ENCODE measurements around the gene FAM210A. TPM values are rescaled to one million over a fixed set of nuclear protein-coding genes. Genes with fewer than 3 reads are reported as not detected.
A peak's percentile ranks its signal among the peaks of the same experiment; 100 is the strongest.

The FAM210A gene
- total RNA-seq, 1 experiment from 2014 or later: 26.2 TPM

- Histone ChIP-seq H3K4me2 (ENCODE audit: low read length) (0 out of 2 replicates have a peak overlapping the region, but pooled peaks have one; percentile 13), H3K27ac (ENCODE audit: low read depth, low read length) (no peak overlapping the region), H3K79me2 (ENCODE audit: insufficient read depth, low read length) (peaks cover 100% of the 10 kb centered on the region), H3K4me3 (replicated peaks in 1 of 2; ENCODE audit: low read depth in 1 of 2, low read length in 2 of 2) (no peak overlapping the region), H2AFZ (ENCODE audit: low read depth, low read length, poor library complexity, severe bottlenecking) (no peak overlapping the region), H3K4me1 (ENCODE audit: control insufficient read depth in 1 of 2, insufficient read depth in 2 of 2, low read length in 2 of 2) (peaks cover 16 to 51% of the 10 kb centered on the region in 2 experiments), H3K9me3 (ENCODE audit: control insufficient read depth in 1 of 2, insufficient read depth in 1 of 2, low read depth in 1 of 2, low read length in 2 of 2) (peaks cover 0 to 4% of the 10 kb centered on the region in 2 experiments; a peak in 1 of 4 replicates), H3K9me2 (ENCODE audit: insufficient read depth) (no peaks in the 10 kb centered on the region), H4K20me1 (ENCODE audit: insufficient read depth) (no peaks in the 10 kb centered on the region), H3K27me3 (ENCODE audit: insufficient read depth, low read length) (no peaks in the 10 kb centered on the region), H3K9ac (ENCODE audit: low read length) (no peak overlapping the region), H3K36me3 (ENCODE audit: control insufficient read depth in 1 of 2, insufficient read depth in 2 of 2, low read length in 2 of 2) (0 out of 4 replicates have a peak, but pooled peaks cover 0 to 8% of the 10 kb centered on the region in 2 experiments)
- ChIA-PET CTCF (no interaction called here), POLR2A (no interaction called here), RAD21 (ENCODE audit: low non-redundant PET in 1 of 2, low total read pairs in 2 of 2, uncharacterized antibody in 2 of 2, unreplicated experiment in 2 of 2) (no interaction called here)
- ATAC-seq (no peak), DNase-seq (ENCODE audit: low read depth, low spot score) (no peak)
- intact Hi-C loops (cut with micrococcal nuclease): no loop called here
- no peak for TF ChIP-seq FOSL1 (IDR thresholded peaks at IDR 0.05; ENCODE audit: low read depth)
- TF ChIP-seq SIN3A (IDR thresholded peaks at IDR 0.05; ENCODE audit: low read depth): no peak
- TF ChIP-seq EGR1 (IDR thresholded peaks at IDR 0.05; ENCODE audit: low read depth): no peak
- no peak for TF ChIP-seq ELF1 (IDR thresholded peaks at IDR 0.05; ENCODE audit: borderline replicate concordance, low read depth)
- BruUV-seq (replicated peaks): no TSS peak
Measured at GRCh38 chr18:13713455-13714055, 12.8 kb downstream of the FAM210A start.

GRCh38 chr18:13712400-13713131 is 13.8 kb downstream of the FAM210A start:
- Histone ChIP-seq H3K27me3 (ENCODE audit: insufficient read depth, low read length) (no peaks in the 10 kb centered on the region), H3K27ac (ENCODE audit: low read depth, low read length) (no peak overlapping the region), H3K4me1 (ENCODE audit: control insufficient read depth in 1 of 2, insufficient read depth in 2 of 2, low read length in 2 of 2) (peaks cover 16 to 51% of the 10 kb centered on the region in 2 experiments), H3K79me2 (ENCODE audit: insufficient read depth, low read length) (peaks cover 100% of the 10 kb centered on the region), H4K20me1 (ENCODE audit: insufficient read depth) (no peaks in the 10 kb centered on the region), H3K9ac (ENCODE audit: low read length) (peak overlapping the region; percentile 12; the same call in 1 of the 2 replicates), H2AFZ (ENCODE audit: low read depth, low read length, poor library complexity, severe bottlenecking) (no peak overlapping the region), H3K9me3 (ENCODE audit: control insufficient read depth in 1 of 2, insufficient read depth in 1 of 2, low read depth in 1 of 2, low read length in 2 of 2) (no peaks in the 10 kb centered on the region), H3K9me2 (ENCODE audit: insufficient read depth) (no peaks in the 10 kb centered on the region), H3K4me2 (ENCODE audit: low read length) (peak overlapping the region; percentile 13; the same call in 1 of the 2 replicates), H3K36me3 (ENCODE audit: control insufficient read depth in 1 of 2, insufficient read depth in 2 of 2, low read length in 2 of 2) (0 out of 4 replicates have a peak, but pooled peaks cover 0 to 3% of the 10 kb centered on the region in 2 experiments), H3K4me3 (replicated peaks in 1 of 2; ENCODE audit: low read depth in 1 of 2, low read length in 2 of 2) (no peak overlapping the region)
- ATAC-seq: no peak
- DNase-seq (ENCODE audit: low read depth, low spot score): no peak
- TF ChIP-seq YY1 (IDR thresholded peaks at IDR 0.05; ENCODE audit: extremely low read depth, insufficient replicate concordance, low read depth, low read length): no peak
- TF ChIP-seq, protein P1, sequence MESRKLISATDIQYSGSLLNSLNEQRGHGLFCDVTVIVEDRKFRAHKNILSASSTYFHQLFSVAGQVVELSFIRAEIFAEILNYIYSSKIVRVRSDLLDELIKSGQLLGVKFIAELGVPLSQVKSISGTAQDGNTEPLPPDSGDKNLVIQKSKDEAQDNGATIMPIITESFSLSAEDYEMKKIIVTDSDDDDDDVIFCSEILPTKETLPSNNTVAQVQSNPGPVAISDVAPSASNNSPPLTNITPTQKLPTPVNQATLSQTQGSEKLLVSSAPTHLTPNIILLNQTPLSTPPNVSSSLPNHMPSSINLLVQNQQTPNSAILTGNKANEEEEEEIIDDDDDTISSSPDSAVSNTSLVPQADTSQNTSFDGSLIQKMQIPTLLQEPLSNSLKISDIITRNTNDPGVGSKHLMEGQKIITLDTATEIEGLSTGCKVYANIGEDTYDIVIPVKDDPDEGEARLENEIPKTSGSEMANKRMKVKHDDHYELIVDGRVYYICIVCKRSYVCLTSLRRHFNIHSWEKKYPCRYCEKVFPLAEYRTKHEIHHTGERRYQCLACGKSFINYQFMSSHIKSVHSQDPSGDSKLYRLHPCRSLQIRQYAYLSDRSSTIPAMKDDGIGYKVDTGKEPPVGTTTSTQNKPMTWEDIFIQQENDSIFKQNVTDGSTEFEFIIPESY (IDR thresholded peaks at IDR 0.05; ENCODE audit: extremely low read depth, insufficient replicate concordance, low read length): no peak
- TF ChIP-seq TCF7L2 (IDR thresholded peaks at IDR 0.05; ENCODE audit: borderline replicate concordance, extremely low read depth, insufficient read depth, insufficient read length): no peak
- TF ChIP-seq ZNF274 (IDR thresholded peaks at IDR 0.05; ENCODE audit: low read depth, low read length): no peak
- no peak for TF ChIP-seq JUND (IDR thresholded peaks at IDR 0.05)
- no peak for TF ChIP-seq ATF3 (IDR thresholded peaks at IDR 0.05)
- TF ChIP-seq POLR2A (IDR thresholded peaks at IDR 0.05; ENCODE audit: borderline replicate concordance, extremely low read depth, insufficient read depth, insufficient read length): no peak
- intact Hi-C loops (cut with micrococcal nuclease): no loop called here
- ChIA-PET RAD21 (ENCODE audit: low non-redundant PET in 1 of 2, low total read pairs in 2 of 2, uncharacterized antibody in 2 of 2, unreplicated experiment in 2 of 2) (no interaction called here), CTCF (no interaction called here), POLR2A (interaction anchor here (0.9 kb wide), 1 partner anchor 13 kb away, joined by 4 read pairs; the partner anchor contains the start of gene FAM210A)
- no TSS peak for BruUV-seq (replicated peaks)

All from HCT116 (cell line).